Peyer's patch (tissue), 4 donors: ENCODE data around the gene SEL1L3.

ENCODE experiments used
- POLR2A ChIP-seq, 2 donors: fragments of 450-650 bp; IDR thresholded peaks; one replicate each; pipeline ENCODE4 v1.5.1; 2017; ENCODE audit warnings: antibody characterized with exemption in 2 of 2, mild to moderate bottlenecking in 2 of 2, moderate library complexity in 2 of 2
- TF ChIP-seq, protein P1 (sequence below), 6 experiments: fragments of 450-650 bp in 4 of 6; fragments of 200-600 bp in 2 of 6; sonication (generic) in 1 of 6; IDR thresholded peaks; one replicate each; pipeline ENCODE4 v1.5.1; 2017 to 2019; ENCODE audit warnings: antibody characterized with exemption in 6 of 6, mild to moderate bottlenecking in 3 of 6, moderate library complexity in 1 of 6

DNA sequence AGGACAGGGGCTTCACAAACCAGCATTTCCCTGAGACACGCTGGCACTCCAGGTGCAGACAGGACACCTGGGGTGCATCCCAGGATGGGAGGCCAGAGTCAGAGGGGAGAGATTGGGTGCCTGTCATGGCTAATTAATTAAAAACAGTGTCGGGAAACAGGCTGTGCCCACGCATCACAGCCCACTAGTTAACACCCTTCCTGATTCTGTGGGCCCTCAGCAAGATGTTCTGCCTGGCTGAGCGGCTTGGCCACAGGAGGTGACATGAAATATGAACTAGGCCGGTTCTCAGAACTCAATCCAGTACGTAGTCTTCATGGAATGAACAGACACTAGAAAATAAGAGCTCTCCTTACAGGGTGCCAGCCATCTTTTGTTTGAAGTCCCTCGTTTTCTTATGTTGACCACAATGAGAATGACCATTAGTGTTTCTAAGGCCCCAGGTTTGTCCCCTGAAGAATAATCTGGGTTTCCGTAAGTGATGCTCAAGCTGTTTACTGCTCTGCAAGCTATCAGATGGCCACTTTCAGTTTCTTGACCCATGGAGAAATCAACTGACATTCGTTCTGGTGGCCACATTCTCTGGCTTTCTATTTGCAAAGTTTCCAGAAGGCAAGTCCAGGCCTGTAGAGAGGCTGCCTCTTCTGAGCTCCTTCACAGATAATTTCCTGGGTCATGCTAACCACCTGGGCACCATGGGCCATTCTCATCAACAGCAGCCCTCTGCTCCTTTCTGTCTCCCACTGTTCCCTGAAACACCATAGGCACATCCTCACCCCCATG, 134.9 kb downstream of the SEL1L3 start:
- TF ChIP-seq, protein P1, sequence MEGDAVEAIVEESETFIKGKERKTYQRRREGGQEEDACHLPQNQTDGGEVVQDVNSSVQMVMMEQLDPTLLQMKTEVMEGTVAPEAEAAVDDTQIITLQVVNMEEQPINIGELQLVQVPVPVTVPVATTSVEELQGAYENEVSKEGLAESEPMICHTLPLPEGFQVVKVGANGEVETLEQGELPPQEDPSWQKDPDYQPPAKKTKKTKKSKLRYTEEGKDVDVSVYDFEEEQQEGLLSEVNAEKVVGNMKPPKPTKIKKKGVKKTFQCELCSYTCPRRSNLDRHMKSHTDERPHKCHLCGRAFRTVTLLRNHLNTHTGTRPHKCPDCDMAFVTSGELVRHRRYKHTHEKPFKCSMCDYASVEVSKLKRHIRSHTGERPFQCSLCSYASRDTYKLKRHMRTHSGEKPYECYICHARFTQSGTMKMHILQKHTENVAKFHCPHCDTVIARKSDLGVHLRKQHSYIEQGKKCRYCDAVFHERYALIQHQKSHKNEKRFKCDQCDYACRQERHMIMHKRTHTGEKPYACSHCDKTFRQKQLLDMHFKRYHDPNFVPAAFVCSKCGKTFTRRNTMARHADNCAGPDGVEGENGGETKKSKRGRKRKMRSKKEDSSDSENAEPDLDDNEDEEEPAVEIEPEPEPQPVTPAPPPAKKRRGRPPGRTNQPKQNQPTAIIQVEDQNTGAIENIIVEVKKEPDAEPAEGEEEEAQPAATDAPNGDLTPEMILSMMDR (IDR thresholded peaks at IDR 0.05): no peak
- no peak for TF ChIP-seq POLR2A (IDR thresholded peaks at IDR 0.05)
